ENCODE data around the gene TMPRSS15. TPM values are rescaled to one million over a fixed set of nuclear protein-coding genes. Genes with fewer than 3 reads are reported as not detected.

TMPRSS15 gene
- total and polyA plus RNA-seq, 4 donors = not detected

GRCh38 chr21:18370301-18370700 is 33.3 kb downstream of the TMPRSS15 start:
- H3K36me3 ChIP-seq (ENCODE audit: control insufficient read depth in 4 of 4, insufficient read depth in 3 of 4, low read depth in 1 of 4, low read length in 3 of 4) = no peaks in the 10 kb centered on the region
- no peak overlapping the region for H3K27ac ChIP-seq (ENCODE audit: low read depth in 1 of 2, low read length in 2 of 2)
- WGBS = 63% methylated on average over 1 of the region's 1 CpG
- H3K9ac ChIP-seq (ENCODE audit: low read depth in 1 of 2, low read length in 2 of 2) = no peak overlapping the region
- no peaks in the 10 kb centered on the region for H3K9me3 ChIP-seq (ENCODE audit: control insufficient read depth in 4 of 4, low read length in 3 of 4)
- no peaks in the 10 kb centered on the region for H3K4me1 ChIP-seq (ENCODE audit: control insufficient read depth in 4 of 4, insufficient read depth in 4 of 4, low read length in 3 of 4)
- no peaks in the 10 kb centered on the region for H3K27me3 ChIP-seq (ENCODE audit: control insufficient read depth in 4 of 4, insufficient read depth in 4 of 4, low read length in 3 of 4)
- no peak overlapping the region for H3K4me3 ChIP-seq (ENCODE audit: low read depth in 1 of 3, low read length in 3 of 3)
- no peak for DNase-seq (ENCODE audit: low spot score)
- TF ChIP-seq CTCF (IDR thresholded peaks at IDR 0.05; ENCODE audit: low read depth, low read length, missing input control) (no peak), HNF4A (conservative IDR thresholded peaks at IDR 0.05) (no peak), MAX (IDR thresholded peaks at IDR 0.05) (no peak), REST (IDR thresholded peaks at IDR 0.05) (no peak), TAF1 (conservative IDR thresholded peaks at IDR 0.05) (no peak), SP1 (IDR thresholded peaks at IDR 0.05) (no peak), FOXA1 (IDR thresholded peaks at IDR 0.05) (no peak), RXRA (IDR thresholded peaks at IDR 0.05) (no peak), HNF4G (IDR thresholded peaks at IDR 0.05) (no peak), YY1 (IDR thresholded peaks at IDR 0.05) (no peak), ZBTB33 (IDR thresholded peaks at IDR 0.05) (no peak), NR2F2 (IDR thresholded peaks at IDR 0.05) (no peak), FOXA2 (IDR thresholded peaks at IDR 0.05) (no peak), ATF3 (IDR thresholded peaks at IDR 0.05) (no peak), EGR1 (IDR thresholded peaks at IDR 0.05; ENCODE audit: low read depth in 2 of 2) (no peak), JUND (IDR thresholded peaks at IDR 0.05) (no peak), GABPA (IDR thresholded peaks at IDR 0.05 in 1 of 2, conservative IDR thresholded peaks at IDR 0.05 in 1 of 2) (no peak), RAD21 (IDR thresholded peaks at IDR 0.05) (no peak)
